Measurements from ENCODE around the gene FAXDC2.

FAXDC2 gene

DNA sequence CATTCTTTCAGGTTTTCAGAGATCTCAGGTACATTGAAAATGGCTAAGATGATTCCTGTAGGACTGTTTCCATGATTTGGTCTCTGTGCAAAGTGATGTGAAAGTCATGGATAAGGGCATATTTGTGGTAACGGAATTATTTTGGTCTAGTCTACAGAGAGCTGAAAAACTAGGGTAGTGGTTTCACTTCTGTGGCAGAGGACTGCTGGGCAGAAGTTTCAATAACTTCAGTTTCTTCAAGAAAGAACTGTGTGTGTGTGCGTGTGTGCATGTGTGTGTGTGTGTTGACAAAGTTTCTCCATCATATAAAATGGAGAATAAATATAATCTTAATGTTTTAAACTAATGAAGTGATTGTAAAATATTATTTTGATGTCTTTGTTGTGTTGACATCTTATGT lies 12.4 kb upstream of the FAXDC2 start:
- no peak overlapping the region for H3K4me3 ChIP-seq (replicated peaks; ENCODE audit: low read depth, low read length)
- TF ChIP-seq, protein P1, sequence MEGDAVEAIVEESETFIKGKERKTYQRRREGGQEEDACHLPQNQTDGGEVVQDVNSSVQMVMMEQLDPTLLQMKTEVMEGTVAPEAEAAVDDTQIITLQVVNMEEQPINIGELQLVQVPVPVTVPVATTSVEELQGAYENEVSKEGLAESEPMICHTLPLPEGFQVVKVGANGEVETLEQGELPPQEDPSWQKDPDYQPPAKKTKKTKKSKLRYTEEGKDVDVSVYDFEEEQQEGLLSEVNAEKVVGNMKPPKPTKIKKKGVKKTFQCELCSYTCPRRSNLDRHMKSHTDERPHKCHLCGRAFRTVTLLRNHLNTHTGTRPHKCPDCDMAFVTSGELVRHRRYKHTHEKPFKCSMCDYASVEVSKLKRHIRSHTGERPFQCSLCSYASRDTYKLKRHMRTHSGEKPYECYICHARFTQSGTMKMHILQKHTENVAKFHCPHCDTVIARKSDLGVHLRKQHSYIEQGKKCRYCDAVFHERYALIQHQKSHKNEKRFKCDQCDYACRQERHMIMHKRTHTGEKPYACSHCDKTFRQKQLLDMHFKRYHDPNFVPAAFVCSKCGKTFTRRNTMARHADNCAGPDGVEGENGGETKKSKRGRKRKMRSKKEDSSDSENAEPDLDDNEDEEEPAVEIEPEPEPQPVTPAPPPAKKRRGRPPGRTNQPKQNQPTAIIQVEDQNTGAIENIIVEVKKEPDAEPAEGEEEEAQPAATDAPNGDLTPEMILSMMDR (IDR thresholded peaks at IDR 0.05; ENCODE audit: low read depth, low read length, missing control alignments) = no peak
- no peak for DNase-seq (ENCODE audit: extremely low read depth, low read depth)

DNA sequence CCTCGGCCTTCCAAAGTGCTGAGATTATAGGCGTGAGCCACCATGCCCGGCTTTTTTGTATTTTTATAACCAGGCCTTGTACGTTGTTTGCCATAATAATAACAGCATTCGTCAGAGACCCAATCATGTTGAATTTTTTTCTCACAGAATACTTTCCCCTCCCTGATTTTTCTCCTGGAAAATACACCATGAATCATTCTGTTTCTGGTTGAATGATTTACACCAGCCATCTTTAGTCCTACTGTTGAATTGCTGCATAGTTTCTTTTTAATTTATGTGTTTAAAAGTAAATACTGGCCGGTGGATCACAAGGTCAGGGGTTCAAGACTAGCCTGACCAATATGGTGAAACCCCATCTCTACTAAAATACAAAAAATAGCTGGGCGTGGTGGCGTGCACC lies 11.5 kb upstream of the FAXDC2 start:
- H3K4me3 ChIP-seq (replicated peaks; ENCODE audit: low read depth, low read length) = no peak overlapping the region
- DNase-seq (ENCODE audit: extremely low read depth, low read depth) = no peak
- TF ChIP-seq, protein P1 (IDR thresholded peaks at IDR 0.05; ENCODE audit: low read depth, low read length, missing control alignments) = no peak

DNA sequence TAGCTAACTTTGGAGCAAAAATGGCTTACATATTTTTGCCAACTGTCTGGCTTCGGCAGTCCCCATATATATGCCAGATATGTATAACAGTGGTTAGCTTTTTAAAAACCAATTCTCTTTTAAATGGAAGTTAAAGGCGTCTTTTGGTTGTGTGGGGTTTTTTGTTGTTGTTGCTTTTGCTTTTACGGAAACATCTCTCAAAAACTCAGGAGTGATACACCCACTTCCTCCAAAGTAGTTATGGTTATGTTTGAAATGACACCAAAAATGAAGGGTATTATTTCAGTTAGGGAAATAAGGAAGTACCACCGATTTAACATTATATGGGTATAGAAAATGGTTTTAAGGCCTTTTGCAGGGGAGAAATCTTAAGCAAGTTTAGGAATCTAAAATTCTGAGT lies 10.4 kb upstream of the FAXDC2 start:
- peak overlapping the region; percentile 85 for H3K4me3 ChIP-seq (replicated peaks; ENCODE audit: low read depth, low read length)
- TF ChIP-seq, protein P1 (IDR thresholded peaks at IDR 0.05; ENCODE audit: low read depth, low read length, missing control alignments) = no peak
- no peak for DNase-seq (ENCODE audit: extremely low read depth, low read depth)

DNA sequence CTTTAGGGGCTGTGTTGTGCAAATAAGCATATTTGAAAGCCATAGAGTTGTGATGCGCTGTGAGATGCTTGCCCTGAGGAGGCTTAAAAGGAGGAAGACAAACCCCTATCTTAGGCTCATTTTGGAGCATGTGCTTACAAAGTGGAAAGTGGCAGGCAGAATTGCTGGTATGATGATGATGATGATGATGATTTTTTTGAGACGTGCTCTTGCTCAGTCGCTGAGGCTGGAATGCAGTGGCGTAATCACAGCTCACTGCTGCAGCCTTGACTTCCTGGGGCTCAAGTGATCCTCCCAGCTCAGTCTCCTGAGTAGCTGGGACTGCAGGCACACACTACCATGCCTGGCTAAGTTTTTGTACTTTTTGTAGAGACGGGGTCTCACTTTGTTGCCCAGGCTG lies 9.7 kb upstream of the FAXDC2 start:
- H3K4me3 ChIP-seq (replicated peaks; ENCODE audit: low read depth, low read length) = peak overlapping the region; percentile 85
- DNase-seq (ENCODE audit: extremely low read depth, low read depth) = no peak
- TF ChIP-seq, protein P1 (IDR thresholded peaks at IDR 0.05; ENCODE audit: low read depth, low read length, missing control alignments) = no peak

DNA sequence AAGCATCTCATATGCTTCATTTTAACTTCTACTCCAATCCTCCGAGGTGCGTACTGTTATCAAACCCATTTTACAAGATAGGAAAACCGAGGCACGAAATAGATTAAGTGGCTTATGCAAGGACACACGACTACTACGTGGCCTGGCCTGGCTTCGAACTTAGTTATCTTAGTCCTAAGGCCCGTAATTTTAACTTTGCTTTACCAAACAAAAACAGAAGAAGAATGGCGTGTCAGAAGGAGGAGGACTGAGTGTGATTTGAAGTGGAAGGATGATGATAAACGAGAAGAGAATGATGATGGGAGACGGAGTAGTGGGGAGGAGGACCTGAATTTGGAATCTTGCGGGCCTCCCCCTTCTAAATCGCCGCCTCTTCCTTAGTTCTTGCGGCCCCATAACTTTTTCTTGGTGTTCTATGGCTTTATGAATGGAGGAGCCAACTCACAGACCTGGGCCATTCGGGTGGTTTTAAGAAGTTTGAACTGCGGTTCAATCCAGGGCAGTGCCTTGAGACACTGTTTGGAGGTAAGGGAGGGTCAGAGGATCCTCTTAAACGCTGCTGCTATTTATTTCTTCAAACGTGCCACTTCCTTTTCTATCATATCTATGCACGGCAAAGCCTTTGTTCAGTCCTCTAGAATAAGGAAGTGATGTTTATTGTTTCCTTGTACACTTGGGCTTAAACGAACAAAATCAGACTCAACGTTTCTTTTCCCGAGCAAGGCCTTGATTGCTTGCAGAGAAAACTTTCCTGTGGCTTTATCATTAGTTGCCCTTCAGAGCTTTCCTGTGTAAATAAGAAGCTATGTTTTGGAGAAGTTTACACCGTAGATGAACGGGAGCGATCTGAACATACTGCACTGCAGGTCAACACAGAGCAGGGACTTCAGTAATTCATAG lies 8.8 kb upstream of the FAXDC2 start:
- TF ChIP-seq, protein P1 (IDR thresholded peaks at IDR 0.05; ENCODE audit: low read depth, low read length, missing control alignments) = no peak
- no peak for DNase-seq (ENCODE audit: extremely low read depth, low read depth)
- H3K4me3 ChIP-seq (replicated peaks; ENCODE audit: low read depth, low read length) = peak overlapping the region; percentile 85

DNA sequence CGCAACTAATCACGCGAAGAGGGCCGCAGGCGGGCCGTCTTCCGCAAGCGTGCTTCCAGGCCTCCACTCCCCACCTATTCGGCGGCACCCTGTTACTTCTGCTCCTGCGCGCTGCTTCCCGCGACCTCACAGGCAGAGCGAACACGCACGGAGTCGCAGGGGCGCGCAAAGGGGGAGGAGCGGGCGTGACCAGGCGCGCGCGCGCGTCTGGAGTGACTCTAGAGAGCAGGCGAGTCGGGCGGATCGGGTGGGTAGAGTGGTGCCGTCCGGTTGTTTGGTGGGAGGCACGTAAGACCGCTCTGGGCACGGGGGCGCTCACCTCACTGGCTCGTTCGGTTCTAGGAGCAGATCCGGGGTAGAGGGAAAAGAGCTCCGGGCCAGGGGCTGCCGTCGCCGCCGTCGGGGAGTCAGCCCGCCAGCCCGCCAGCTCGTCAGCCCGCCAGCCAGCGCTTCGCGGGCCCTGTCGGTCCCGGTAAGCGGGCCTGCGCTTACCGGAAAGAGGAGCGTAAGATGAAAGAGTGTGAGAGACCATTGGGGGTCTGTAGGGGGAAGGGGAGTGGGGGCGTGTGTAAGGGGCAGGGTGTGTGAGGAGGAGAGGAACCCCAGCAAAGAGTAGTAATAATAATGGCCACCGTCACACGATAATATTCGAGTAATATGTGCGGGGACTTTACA lies 8.0 kb upstream of the FAXDC2 start, which contains the start of gene CNOT8:
TSS of gene CNOT8 (plus strand) at position 331 of the 675 bp plus-strand sequence. CDS start 4,652 bp downstream, outside the sequence.
- H3K4me3 ChIP-seq (replicated peaks; ENCODE audit: low read depth, low read length) = peak within 1 kb of the TSS; percentile 85
- TF ChIP-seq, protein P1 (IDR thresholded peaks at IDR 0.05; ENCODE audit: low read depth, low read length, missing control alignments) = no peak

More for the DNA sequence above, 8.0 kb upstream of the FAXDC2 start, which contains the start of gene CNOT8:
- peak; percentile 88 for DNase-seq (ENCODE audit: extremely low read depth, low read depth)
